Epithelial cell of umbilical artery (primary cell): ENCODE data around the gene ATP6V0C. TPM values are rescaled to one million over a fixed set of nuclear protein-coding genes. Genes with fewer than 3 reads are reported as not detected.

ENCODE experiments used
- total RNA-seq: library from RNA; depleted of rRNA; stranded (reverse); fragments of >200 nt; gene quantifications from 2 replicates; pipeline ENCODE4 v1.2.3, GENCODE V29; 2014

ATP6V0C gene
- total RNA-seq, result 4.3 and 4.5 TPM in 2 replicates

DNA sequence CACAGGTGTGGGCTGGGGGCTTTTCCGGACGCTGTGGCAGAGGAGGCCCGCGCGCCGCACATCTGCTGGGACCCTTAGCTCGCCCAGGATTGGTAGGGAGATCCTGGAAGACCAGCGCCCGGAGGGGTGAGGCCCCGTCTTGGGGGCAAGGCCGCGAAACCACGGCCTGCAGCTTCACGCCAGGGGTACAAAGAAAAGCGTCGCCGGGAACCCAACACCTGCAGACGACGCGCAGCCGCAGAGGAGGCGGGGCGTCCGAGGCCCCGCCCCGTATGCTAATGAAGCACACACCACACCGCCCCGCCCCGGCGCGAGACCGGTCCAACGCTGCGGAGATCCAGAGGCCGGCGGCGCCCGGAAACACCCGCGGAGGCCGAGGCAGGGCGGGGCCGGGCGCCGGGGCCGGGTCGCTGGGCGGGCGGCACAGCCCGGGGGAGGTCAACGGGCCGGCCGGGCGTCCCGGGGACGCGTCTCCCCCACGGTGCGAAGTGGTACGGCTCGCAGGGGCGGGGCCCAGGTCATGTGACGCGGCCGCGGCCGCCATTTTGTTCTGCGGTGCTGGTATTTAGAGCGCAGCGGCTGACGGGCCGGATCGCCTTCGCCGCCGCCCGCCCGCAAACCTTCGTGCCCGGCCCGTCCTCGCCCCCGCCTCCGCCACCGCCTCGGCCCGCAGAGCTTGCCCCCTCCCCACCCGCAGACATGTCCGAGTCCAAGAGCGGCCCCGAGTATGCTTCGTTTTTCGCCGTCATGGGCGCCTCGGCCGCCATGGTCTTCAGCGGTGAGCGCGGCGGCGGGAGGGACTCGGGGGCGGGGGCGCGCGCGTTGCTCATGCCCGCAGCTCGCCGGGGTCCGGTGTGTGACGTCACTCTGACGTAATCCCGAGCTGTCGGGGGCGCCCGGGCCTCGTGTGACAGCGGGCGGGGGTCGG is at the start of gene ATP6V0C:
Gene ATP6V0C (plus strand): TSS at position 548 of the 928 bp plus-strand sequence. CDS start 152 bp downstream, at position 700.

DNA sequence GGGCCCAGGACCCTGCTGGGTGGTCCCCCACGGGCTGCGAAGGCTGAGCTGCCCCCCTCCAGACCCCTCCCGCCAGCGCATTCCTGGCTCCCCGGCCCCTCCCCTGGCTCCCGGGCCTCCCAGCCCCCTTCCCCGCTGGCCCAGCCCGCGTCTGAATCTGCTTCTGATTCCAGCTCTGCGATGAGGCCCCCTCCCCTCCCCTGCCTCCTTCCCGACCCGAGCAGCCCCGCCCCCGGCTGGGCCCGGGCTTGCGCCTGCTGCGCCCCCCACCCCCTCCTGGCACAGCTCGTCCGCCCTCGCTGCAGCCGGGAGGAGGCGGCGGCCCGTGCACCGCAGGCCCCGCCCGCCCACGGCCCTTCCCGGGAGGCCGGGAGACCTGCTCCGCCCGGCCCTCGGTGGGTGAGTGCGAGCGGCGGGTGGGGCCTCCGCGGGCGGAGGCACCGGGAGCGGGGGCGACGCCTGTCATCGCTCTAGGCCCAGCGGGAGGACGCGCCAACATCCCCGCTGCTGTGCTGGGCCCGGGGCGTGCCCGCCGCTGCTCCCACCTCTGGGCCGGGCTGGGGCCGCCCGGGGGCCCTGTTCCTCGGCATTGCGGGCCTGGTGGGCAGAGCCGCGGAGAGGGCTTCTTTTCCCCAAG is 42.6 kb upstream of the ATP6V0C start, which contains the start of gene NTN3:
Gene NTN3 (plus strand): TSS at position 282 of the 637 bp plus-strand sequence. CDS start 405 bp downstream, outside the sequence.

DNA sequence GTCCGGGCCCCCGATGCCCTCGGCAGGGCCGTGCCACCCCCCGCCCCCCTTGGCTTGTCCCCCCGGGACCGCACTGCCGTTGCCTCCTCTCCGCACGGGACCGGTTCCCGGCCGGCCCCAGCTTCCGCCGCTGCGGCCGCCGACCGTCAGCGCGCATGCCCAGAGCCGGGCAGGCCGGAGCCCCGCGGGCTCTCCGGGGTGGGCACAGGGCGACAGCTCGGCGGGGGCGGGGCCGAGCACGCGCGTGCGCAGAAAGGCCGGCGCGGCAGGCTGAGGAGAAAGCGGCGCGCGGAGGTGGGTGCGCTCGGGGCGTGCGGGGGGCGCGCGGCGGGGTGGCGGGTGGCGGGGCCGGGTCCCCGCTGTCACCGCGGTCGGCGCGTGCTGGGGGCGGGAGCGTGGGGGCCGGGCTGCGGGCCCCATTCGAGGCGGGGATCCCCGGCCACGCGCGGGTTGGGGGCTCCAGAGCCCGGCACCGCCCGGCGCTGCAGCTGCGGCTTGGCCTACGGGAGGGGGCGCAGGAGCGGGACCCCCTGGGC is 38.8 kb upstream of the ATP6V0C start, which contains the start of gene TBC1D24:
Gene TBC1D24 (plus strand): TSS at position 251 of the 536 bp plus-strand sequence. CDS start 21,022 bp downstream, outside the sequence.

DNA sequence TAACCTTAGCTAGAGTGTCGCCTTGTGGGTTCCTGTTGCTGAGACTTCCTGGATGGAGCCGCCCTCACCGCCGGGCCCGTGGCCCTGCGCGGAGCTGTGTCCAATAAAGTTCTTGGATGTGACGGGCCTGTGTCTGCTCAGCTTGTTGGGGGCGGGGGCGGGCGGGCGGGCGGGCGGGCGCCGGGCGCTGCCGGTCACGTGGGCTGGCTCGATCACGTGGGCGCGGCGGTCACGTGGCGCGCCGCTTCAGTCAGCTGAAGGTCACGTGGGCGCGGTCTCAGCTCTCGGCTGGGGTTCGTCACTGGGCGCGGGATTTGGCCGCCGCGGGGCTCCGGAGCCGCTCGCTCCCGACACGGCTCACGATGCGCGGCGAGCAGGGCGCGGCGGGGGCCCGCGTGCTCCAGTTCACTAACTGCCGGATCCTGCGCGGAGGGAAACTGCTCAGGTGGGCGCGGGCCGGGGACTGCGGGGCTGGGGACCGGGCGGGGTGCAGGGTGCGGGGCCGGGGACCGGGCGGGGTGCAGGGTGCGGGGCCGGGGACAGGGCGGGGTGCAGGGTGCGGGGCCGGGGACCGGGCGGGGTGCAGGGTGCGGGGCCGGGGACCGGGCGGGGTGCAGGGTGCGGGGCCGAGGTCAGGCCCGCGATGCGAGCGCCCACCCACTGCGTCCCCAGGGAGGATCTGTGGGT is 6.5 kb downstream of the ATP6V0C start, which contains the start of gene AMDHD2:
Gene AMDHD2 (plus strand): TSS at position 275 of the 687 bp plus-strand sequence. CDS start 88 bp downstream, at position 363.

DNA sequence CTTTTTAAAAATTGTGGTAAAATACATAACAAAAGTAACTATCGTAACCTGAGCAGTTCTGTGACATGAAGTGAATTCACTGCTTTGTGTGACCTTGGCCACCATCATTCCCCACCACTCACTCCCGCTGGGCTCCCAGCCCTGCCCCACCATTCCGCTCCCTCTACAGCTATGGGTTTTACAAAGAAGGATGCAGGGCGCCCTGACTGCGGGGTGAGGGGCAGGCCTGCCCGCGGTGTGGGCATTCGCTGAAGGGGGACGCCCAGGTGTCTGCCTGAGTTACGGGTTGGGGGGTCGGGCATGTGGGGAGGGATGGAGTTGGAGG is 17.6 kb downstream of the ATP6V0C start, which contains the start of gene CEMP1:
Gene CEMP1 (minus strand): TSS at position 38 of the 325 bp plus-strand sequence. CDS start 335 bp downstream, outside the sequence.

DNA sequence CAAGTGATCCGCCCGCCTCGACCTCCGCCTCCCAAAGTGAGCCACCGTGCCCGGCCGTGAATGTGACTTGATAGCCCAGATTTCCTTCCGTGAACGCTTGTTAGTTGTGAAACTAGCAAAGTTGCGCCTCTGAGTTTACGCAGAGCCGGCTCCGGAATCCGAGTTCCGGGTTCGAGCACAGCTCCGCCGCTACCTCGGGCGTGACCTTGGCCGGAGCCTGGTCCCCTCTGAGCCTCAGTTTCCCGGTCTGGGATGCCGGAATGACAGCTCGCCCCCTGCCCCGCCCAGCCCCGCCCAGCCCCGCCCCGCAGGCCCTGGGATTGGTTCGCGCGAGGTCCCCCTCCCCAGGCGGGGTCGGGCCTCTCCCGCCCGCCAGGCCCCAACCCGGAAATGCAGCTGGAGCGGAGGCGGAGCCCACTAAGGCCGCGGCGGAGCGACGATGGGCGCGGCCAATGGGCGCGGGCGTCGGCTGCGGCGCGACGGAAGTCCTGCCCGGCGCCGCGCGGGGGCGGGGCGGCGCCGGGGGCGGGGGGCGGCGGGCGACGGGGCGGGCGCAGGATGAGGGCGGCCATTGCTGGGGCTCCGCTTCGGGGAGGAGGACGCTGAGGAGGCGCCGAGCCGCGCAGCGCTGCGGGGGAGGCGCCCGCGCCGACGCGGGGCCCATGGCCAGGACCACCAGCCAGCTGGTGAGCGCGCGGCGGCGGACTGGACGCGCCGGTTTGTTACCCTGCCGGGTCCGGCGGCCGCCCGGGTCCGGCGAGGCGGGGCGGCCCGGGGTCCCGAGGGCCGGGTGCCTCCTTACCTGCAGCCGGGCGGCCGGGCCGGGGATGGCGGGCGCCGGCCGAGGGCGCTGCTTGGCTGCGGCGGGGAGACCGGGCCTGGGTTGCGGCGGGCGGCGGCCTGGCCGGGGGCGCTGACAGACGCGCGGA is 24.0 kb downstream of the ATP6V0C start, which contains the start of gene PDPK1:
Gene PDPK1 (plus strand): TSS at position 571 of the 929 bp plus-strand sequence. CDS start 92 bp downstream, at position 663.

Other genes with a start within 250 kb of the ATP6V0C start
- 67.0 and 81.9 TPM in 2 replicates for gene RNPS1, start 245.8 kb upstream of the ATP6V0C start, total RNA-seq
- gene ABCA3, start 173.2 kb upstream of the ATP6V0C start, total RNA-seq, result 15.3 and 21.9 TPM in 2 replicates
- gene CCNF, start 84.5 kb upstream of the ATP6V0C start, total RNA-seq, result 35.1 and 45.4 TPM in 2 replicates
- 7.4 and 9.1 TPM in 2 replicates for gene TEDC2, start 53.8 kb upstream of the ATP6V0C start, total RNA-seq
- gene NTN3, start 42.7 kb upstream of the ATP6V0C start, total RNA-seq, result not detected in 2 replicates
- gene TBC1D24, start 38.8 kb upstream of the ATP6V0C start, total RNA-seq, result 9.7 and 10.6 TPM in 2 replicates
- gene AMDHD2, start 6.4 kb downstream of the ATP6V0C start, total RNA-seq, result 27.6 and 36.2 TPM in 2 replicates
- gene CEMP1, start 17.5 kb downstream of the ATP6V0C start, total RNA-seq, result not detected in 2 replicates
- 16.2 and 26.7 TPM in 2 replicates for gene PDPK1, start 24.1 kb downstream of the ATP6V0C start, total RNA-seq
- gene KCTD5, start 168.6 kb downstream of the ATP6V0C start, total RNA-seq, result 19.9 and 27.9 TPM in 2 replicates
- gene PRSS27, start 206.3 kb downstream of the ATP6V0C start, total RNA-seq, result 0.32 and 0.46 TPM in 2 replicates
- gene SRRM2, start 238.7 kb downstream of the ATP6V0C start, total RNA-seq, result 31.9 and 36.7 TPM in 2 replicates